Measurements from ENCODE around the gene TMEM245.
A peak's percentile ranks its signal among the peaks of the same experiment; 100 is the strongest.

TMEM245 gene

DNA sequence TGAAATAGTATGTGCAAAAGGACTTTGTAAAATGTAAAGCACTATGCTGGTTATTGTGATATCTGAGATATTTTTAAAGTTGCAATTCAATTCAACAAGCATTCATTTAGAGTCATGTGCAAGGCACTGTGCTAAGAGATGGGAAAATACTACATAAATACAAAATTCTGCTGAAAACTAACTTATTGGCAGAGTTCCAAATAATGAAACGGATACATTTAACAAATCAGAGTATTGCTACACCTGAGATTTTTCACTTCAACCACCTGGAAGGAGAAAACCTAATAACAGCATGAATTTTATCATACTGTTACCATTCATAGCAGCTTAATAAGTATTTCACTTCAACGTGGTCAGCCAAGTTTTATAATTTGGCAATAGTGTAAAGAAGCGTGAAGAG, 100.3 kb downstream of the TMEM245 start:
- no peak for DNase-seq

DNA sequence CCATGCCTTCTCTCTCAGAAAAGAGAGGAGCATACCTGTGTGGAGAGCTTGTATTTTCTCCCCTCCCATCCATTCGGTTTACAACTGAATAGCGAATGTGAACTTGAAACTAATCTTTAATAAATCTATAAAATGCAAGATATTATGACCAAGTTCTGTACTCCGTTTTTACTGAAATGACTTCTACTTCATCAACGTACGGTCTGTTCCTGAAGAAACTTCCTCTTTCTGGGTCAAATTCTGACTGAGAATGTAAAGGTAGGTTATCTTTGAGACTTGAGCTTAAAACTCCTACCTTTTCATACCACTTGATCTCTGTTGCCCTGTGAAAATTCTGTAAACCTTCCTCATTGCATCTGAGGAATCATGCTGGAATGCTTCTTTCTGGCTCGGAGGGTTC, 102.3 kb downstream of the TMEM245 start:
- DNase-seq = no peak

DNA sequence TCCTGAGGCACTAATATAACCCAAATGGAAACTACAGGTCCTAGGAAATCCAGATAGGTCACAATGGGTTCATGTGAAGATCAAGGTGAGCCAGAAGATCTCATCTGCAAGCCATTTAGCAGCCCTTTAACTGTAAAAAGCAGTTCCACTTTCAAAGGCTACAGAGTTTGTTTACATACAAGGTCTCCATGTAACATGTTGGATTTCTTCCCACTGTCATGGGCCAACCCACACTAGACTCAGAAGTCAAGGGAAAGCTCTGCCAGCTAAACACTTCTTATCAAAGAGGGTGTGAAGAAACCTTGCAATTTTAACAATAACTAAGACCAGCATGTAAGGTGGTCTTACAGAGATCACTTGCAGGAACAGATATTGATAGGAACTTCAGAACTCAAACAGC, 102.7 kb downstream of the TMEM245 start:
- DNase-seq = no peak

DNA sequence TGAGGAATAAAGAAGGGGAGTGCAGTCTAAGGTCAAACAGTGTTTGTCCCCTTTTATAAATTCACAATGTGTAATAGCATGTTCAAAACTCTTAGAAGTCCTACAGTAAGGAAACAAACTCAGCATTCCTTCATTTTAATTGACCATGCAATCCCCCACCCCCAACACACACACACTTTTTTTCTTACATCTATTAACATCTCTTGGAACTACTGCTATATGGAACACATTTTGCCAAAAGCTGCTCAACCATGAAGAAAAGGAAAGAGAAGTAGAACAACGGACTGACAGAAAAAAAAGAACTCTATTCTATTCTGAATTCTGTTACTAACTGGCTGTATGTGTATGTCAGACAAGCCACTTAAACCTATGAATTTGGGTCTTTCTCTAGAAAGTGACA, 103.6 kb downstream of the TMEM245 start:
- DNase-seq = no peak

DNA sequence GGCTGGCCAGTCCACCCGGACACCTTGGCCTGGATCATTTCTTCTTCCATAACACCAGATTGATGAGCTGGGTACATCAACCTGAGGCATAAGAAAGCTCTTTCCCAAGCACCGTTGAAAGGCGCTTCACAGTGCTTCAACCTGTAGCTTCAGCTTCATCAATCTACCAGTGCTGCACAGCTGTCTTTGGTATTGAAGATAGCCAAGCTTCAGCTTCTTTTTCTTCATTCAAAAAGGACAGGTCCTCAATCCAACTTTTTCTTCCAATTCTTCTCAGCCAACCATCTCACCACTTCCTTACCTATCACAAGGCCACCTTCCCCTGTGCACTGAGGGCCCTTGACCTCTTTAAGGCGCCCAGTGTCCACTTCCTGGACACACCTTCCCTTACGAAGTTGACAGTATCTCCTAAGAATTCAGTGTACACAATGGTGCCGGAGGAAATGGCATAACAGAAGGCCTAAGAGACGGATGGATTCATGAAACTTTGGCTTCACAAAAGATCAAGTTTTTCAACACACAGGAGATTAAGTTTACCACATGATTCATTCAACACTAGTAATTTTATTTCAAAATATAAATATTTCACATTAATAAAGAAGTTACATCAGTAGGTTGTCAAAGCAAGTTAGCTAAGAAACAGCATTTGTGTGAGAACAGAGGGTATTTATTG, 105.0 kb downstream of the TMEM245 start:
- DNase-seq = no peak

DNA sequence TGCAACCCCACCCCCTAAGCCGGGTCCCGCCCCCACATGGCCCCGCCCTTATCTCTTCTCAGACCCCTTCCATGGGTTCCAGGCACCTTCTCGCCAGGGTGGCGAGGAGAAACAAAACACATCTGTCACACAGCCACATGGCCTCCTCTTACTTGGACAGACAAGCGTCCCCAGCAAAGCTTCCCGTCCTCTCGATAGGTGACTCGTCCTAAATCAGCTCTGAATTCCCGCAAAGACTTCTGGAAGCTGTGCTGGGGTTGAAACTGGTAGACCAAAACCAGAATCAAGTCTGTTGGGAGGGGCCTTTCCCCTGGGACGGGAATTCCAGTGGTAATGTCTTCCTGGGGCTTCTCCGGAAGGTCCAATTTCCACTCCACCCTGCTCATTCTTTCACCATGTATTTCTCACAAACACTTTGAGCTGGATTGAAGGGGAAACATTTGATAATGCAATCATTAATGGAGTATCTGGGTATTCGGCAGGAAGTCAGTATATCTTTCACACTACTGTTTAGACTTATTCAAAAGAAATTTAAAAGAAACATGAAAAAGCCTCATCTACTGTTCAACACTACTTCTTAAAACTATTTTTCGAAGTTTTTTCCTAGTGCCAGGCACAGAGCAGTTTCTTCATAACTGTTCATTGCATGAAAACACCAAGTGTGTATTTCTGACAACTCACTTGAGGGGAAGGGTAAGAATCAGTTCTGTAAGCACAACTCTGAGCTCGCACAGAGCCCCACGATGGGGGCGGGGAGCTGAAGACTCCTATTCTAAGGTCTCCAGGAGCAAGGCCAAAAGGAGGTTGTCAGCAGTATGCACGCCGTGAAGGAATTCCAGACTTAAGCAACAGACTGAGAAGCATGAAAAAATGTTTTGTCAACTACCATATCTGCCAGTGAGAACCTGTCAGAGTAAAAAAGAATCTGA, 105.8 kb downstream of the TMEM245 start:
- DNase-seq = no peak

DNA sequence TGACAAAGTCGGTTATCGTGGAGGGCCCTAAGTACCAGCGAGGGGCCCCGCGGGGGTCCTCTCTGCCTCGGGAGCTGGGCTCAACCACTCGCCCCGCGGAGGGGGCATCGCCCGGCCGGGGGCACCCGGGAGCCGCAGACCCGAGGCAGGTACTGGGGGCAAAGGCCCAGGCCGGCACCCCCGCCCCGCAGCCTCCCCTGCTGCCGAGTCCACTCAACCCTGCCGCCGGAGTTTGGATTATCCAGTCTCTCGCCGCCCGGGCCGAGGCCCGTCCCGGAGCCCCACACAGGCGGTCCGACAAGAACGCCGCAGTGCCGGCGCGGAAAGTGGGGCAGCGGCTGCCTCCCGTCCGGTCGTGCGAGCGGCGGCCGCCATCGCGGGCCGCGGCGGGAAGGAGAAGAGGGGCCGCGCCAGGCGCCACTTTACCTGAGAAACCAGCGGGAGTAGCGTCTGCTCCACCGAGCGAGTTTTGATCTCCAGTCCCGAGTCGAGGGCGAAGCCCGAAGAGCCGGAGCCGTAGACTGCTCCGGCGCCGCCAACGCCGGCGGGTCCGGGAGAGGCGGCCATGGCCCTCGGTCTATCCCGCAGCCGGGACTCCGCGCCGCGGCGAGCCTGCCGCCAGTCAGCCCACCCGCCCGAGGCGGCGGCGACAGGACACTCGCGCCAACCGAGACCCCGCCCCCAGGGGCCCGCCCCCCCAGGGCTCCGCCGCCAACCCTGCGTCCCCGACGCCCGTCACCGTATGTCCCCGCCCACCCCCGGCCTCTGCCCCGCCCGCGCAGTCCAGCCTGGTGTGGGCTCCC, 106.7 kb downstream of the TMEM245 start, which contains the start of gene CTNNAL1:
CTNNAL1 (minus strand) TSS at position 624 of the 803 bp plus-strand sequence; CDS start at position 567, 57 bp downstream.
- DNase-seq = peak; percentile 25

DNA sequence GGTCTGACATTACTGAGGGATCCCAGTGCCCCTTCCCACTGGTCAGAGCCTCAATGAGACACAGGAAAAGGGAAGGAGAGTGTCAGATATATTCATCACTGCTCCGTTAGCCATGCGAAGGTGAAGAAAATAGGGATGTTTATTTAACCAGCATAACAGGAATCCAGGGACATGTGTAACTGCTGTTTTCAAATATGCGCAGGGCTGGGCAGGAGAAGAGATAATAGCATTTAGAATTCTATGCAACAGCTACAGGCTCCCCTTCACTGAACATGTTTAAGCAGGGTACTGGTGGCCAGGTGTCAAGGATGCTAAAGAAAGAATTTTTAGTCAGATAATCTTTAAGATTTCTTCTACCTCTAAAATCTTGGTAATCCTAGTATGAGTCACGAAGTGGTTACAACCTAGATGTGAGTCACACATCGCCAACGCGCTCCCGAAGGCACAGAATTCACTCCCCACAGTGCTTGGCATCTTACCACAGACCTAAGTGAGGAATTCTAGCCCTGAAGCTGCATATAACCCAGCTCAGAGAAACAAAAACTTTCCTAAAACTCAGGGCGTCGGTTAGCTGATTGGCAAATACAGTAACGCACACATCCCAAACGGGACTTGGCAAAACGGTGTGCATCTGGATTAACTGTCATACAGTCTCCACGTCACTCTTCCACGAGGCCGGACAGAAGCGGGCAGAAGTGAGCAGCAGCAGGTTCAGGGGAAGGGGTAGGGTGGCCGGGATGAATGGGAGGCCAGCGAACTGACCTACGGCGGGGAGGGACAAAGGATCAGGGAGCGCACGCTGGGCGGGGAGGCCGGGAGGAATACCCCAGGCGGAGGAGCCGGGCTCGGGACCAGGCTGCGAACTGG, 107.5 kb downstream of the TMEM245 start:
- no peak for DNase-seq

DNA sequence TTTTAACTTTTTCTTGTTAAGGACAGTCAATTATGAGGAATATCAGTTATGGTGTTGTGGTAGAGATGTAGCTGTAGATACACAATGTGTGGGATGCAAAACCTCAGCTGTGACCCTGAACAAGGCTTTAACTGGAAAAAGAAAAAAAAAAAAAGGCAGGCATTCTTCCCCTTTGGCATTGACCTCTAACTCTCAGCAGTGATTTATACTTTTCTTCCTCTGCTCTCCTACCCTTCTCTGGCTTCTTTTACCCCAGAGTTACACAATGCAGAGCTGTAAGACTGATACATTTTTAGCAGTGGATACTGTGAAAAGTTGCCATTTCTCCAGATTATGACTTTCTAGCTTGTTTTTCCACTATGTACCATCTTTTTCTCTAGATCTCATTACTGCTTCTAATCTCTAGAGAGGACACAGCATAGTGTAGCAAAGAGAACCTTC, 108.5 kb downstream of the TMEM245 start:
- no peak for DNase-seq

DNA sequence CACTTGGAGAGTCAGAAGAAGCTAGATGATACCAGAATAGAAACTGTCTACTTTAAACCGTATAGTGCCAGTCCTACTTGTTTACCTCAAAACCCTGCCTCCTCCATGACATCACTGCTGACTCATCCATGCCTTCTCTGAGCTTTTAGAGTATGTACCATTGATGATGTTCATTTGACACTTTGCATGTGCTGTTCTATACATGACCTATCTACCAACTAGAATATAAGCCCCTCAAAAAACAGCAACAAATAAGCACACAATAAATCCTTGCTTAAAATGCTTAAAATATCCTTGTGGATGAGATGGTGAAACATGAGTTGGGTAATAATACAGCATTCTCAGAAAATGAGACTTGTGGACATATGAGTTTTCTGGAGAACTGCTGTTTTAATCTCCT, 109.0 kb downstream of the TMEM245 start:
- no peak for DNase-seq

DNA sequence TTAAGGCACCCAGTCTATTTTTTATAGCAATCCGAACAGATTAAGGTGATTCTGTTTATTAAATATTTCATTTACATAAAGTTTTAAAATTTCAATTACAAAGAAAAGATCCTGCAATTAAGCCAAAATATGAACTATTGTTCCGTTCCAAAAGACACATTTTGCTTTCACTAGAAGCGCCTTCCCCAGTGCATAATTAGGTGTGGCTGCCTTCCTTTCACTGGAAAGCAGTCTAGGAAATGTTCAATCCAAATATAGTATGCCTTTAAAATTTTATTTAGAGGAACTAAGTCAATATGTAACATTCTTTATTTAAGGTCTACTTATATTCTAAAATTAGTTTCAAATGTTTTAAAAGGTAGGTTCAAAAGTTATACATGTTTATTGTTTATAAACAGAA, 114.1 kb downstream of the TMEM245 start:
- DNase-seq = no peak

DNA sequence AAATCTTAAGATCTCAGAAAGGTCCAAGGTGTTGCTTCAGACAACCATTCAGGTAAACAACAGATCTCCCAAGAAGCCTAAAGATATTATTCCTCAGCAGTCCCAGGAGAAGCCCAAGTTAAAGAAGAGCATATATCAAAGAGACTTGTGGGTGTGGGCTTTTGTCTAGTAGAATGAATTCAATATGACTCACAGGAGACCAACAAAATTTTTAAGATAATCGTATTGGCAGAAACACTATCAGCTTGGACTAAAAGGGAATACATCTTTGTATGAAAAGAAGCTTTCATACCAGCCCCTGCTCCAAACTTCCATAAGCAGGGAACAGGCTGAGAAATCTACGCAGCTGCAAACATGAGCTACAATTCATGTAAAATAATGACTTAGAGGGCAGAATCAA, 116.6 kb downstream of the TMEM245 start:
- DNase-seq = no peak

DNA sequence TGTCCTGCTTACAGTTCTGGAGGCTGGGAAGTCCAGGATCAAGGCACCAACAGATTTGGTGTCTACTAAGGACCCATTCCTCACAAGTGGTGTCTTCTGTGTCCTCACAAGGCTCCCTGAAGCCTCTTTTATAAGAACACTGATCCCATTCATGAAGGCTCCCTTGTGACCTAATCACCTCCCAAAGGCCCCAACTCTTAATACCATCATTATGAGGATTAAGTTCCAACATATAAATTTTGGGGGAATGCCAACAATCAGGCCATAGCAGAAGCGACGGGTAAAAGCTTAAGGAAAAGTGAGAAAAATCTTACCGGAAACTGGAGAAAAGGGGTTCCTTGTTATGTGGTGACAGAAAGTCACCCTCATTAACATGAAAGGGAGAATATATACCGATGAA, 117.6 kb downstream of the TMEM245 start:
- no peak for DNase-seq

DNA sequence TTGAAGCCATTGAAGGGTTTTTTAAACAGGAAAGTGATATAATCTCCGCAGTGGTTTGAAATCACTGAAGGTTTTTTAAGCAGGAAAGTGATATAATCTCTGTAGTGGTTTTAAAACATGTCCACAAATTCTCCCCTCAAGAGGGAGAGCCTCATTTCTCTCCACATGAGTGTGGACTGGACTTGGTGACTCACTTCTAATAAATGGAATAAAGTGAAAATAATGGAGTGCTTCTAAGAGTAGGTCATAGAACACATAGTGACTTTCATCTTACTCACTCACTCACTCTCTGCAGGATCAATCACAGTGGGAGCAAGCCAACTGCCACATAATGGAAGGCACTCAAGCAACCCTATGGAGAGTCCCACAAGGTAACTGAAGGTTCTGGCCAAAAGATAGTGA, 118.5 kb downstream of the TMEM245 start:
- no peak for DNase-seq

DNA sequence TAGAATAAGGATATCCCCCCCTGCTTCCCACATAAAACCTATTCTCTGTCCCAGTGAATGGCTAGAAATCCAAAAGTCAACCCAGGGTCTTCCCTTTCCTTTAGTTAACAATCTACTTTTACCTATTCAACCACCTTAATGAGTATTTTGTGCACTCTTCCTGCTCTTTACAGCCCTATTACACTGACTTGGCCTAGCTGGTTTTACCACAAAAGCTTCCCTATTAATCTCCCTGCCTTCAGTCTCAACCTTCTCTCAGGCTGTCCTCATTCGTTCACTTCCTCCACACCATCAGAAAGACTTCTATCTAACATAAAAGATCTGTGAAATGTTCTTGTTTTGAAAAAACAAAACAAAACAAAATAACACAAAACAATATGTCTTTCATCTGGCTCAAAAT, 122.6 kb downstream of the TMEM245 start:
- DNase-seq = no peak

DNA sequence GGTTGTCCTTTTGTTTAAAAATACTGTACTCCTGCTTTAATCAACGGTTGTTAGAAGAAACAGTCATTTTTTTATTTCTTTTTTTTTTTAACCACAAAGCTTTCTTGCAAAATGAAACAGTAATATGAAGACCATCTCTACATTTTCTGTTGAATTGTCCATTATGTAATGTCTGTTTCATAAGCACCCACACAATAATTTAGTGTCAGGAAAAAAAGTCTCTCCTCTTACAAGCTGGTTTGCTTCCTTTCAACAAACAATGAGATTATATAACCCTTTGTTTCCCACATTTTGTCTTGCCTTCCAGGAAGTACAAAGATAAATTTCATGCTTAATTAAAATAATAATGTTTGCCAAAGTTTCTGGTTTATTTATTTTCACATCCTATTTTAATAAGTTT, 123.1 kb downstream of the TMEM245 start:
- peak; percentile 11 for DNase-seq

DNA sequence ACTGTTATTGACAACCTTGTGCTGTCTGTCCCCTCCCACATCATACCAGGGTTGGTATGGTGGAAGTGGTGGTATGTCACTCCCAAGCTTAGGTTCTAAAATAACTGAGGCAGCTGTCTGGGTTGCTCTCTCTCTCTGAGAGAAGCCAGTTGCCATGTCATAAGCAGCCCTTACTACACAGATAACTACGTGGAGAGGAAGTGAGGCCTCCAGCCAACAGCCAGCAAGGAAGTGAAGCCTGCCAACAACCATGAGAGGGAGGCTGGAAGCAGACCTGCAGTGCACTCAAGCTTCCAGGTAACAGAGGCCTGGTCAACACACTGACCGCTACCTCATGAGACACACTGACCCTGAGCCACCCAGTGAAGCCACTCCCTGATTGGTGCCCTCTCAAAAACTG, 125.1 kb downstream of the TMEM245 start:
- DNase-seq = no peak

DNA sequence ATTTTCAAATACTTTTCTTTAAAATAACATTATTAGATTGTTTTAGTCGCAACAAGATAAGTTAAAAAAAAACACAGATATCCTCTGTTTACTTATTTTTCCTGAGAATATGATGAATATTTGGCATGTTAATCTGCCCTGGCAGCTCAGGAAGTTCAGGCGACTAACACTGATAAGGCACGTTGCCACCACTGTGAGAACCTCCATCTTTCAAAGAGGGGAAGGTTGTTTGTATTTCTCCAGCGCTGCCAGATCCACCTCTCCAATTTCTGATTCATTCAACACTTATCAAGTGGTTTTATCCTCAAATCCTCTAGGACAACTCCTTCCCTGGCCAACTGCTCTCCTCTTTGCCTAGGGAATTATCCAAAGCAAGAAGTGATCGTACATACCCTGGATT, 128.3 kb downstream of the TMEM245 start:
- no peak for DNase-seq

DNA sequence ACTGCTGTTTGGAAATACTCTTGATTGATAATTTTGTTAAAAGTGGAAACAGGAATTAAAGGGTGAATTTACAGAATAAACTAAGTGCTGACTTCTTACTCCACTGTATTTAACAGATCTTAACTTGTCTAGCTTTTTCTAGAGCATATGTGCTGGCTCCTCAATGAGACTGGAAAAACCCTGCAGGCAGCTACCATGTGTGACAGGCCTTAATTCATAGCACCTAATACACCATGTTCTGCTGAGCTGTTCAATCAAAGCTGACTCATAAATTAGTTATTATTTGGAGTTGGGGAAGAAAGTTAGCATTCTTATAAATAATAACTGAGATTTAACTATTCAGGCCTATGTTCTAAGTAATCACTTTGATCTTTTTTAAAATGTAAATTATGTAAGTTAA, 135.9 kb downstream of the TMEM245 start:
- no peak for DNase-seq

DNA sequence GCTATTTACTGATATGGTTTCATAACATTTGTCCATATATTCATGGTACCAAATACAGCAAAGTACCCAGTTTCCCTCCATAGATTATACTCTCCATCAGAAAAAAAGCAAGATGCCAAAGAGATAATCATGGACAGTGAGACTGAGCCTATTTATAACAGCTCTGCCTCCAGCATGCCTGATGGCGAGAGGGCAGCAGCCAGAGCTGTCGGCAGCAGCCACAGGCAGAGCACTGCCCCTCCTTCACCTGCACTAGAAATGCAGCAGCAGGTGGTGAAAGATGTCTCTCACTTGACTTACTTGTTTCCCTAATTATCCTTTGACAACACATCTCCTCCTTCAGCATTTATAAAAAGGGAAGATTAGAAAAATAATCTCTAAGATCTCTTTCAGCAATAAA, 138.9 kb downstream of the TMEM245 start:
- DNase-seq = no peak

DNA sequence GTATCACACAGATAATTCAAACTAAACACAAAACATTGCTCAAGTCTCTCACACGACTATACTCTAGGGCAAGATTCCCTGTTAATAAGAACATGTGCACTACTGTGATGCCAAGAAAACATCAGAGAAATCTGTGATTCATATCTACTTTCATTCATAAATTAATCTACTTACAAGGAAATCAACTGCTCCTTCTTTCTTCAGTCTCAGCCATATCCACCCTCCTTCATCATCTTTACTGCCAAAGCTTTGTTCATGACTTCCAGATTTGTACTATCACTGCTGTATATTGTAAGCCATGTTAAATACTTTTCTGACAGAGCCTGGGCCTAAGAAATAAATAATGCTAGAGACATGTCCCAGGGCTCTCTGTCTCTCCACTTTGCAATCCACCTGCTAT, 141.5 kb downstream of the TMEM245 start:
- no peak for DNase-seq

DNA sequence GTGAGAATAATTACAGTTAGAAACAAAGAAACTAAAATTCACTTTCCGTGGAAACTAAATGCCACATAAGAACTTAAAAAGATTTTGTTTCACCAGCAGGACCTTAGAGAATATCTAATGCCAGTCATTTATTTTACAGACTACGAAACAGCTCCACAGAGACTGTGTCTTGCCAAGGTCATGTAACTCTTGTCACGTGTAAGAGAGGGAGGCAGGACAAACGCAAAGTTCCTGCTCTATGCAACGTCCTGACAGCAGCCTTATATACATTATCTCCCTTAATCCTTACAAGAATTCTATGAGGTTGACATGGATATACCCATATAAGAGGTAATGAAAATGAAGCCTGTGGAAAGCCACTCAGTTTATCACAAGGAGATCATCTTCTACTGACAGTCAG, 145.9 kb downstream of the TMEM245 start:
- DNase-seq = no peak
